ENCODE results near the gene KCNJ16.

Gene KCNJ16

DNA sequence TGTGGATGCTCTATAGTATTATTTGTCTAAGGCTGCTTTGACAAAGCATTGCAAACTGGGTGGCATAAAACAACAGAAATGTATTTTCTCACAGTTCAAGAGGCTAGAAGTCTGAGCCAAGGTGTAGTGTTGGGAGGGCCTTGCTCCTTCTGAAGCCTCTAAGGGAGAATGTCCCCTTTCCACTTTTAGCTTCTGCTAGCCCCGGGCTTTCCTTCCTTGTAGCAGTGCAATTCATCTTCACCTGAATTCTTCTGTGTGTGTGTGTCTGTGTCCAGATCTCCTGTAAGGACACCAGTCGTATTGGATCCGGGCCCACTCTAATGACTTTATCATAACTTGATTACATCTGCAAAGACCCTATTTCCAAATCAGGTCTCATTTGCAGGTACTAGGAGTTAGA, 18.1 kb downstream of the KCNJ16 start:
- Histone ChIP-seq H3K4me3 (ENCODE audit: insufficient read depth, low read depth, low read length, poor library complexity, severe bottlenecking) (no peak overlapping the region), H3K4me1 (ENCODE audit: control insufficient read depth, insufficient read depth, low read length, poor library complexity, severe bottlenecking) (no peaks in the 10 kb centered on the region), H3K36me3 (ENCODE audit: control insufficient read depth, insufficient read depth, low read length) (no peaks in the 10 kb centered on the region), H3K27ac (ENCODE audit: insufficient read depth, low read length, poor library complexity, severe bottlenecking) (no peak overlapping the region), H3K9me3 (ENCODE audit: control insufficient read depth, low read length) (no peaks in the 10 kb centered on the region), H3K27me3 (replicated peaks; ENCODE audit: control insufficient read depth, insufficient read depth, low read length, poor library complexity, severe bottlenecking) (no peaks in the 10 kb centered on the region)
- no peak for DNase-seq

DNA sequence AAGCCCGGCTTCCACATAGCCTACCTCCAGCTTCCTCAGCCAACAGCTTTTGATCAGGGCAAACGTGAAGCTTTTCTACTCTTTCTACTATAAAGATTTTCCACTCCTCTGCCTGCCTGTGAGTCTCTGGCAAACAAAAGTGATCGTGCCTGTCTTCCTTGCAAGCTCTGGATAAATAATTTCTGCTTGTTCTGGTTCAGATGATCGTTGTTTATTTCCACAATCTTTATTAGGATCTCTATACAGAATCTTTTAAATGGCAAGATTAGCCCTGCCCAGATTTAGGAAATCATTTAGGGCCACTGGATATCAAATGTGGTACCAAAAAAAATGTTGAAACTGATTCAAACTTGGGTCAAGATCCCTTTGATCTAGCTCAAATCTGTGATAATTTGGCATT, 20.4 kb downstream of the KCNJ16 start:
- H3K27me3 ChIP-seq (replicated peaks; ENCODE audit: control insufficient read depth, insufficient read depth, low read length, poor library complexity, severe bottlenecking): no peaks in the 10 kb centered on the region
- no peak overlapping the region for H3K27ac ChIP-seq (ENCODE audit: insufficient read depth, low read length, poor library complexity, severe bottlenecking)
- no peaks in the 10 kb centered on the region for H3K4me1 ChIP-seq (ENCODE audit: control insufficient read depth, insufficient read depth, low read length, poor library complexity, severe bottlenecking)
- DNase-seq: no peak
- H3K4me3 ChIP-seq (ENCODE audit: insufficient read depth, low read depth, low read length, poor library complexity, severe bottlenecking): no peak overlapping the region
- H3K36me3 ChIP-seq (ENCODE audit: control insufficient read depth, insufficient read depth, low read length): no peaks in the 10 kb centered on the region
- H3K9me3 ChIP-seq (ENCODE audit: control insufficient read depth, low read length): no peaks in the 10 kb centered on the region

DNA sequence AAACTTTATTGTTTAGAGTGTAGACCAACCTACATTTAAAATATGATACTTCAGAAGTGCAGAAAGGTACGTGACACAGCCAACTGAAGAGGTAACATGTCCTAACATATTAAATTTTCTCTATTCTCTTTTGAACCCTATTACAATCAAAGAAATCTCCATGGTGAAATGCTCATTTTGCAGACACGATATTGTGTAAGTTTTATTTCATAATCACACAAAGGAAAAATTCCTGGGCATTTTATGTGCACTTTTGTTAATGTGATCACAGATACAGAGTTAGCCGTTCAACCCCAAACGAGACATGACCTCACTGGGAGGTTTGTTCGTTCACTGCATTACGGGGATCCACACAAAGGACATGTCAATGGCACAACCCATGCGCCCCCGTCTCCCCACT, 21.8 kb downstream of the KCNJ16 start:
- Histone ChIP-seq H3K9me3 (ENCODE audit: control insufficient read depth, low read length) (no peaks in the 10 kb centered on the region), H3K27me3 (replicated peaks; ENCODE audit: control insufficient read depth, insufficient read depth, low read length, poor library complexity, severe bottlenecking) (no peaks in the 10 kb centered on the region), H3K4me3 (ENCODE audit: insufficient read depth, low read depth, low read length, poor library complexity, severe bottlenecking) (no peak overlapping the region), H3K4me1 (ENCODE audit: control insufficient read depth, insufficient read depth, low read length, poor library complexity, severe bottlenecking) (no peaks in the 10 kb centered on the region), H3K36me3 (ENCODE audit: control insufficient read depth, insufficient read depth, low read length) (no peaks in the 10 kb centered on the region), H3K27ac (ENCODE audit: insufficient read depth, low read length, poor library complexity, severe bottlenecking) (no peak overlapping the region)
- no peak for DNase-seq

DNA sequence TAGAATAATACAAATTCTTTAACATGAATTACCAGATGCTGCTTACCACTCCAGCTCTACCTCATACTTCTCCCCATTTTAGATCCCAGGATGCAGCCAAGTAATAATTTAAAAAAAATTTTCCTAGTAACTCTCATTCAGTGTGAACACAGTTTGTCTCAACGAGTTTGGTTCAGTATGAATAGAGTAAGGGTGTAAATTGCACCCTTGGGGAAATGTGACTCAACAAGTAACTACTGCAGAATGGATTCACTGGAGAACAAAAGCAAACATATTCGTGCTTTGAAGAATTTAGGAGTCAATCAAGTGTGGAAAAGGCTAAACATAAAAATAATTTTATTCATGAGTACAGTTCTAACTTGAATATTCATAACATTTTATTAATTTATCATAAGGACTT, 23.0 kb downstream of the KCNJ16 start:
- H3K27me3 ChIP-seq (replicated peaks; ENCODE audit: control insufficient read depth, insufficient read depth, low read length, poor library complexity, severe bottlenecking): no peaks in the 10 kb centered on the region
- no peaks in the 10 kb centered on the region for H3K36me3 ChIP-seq (ENCODE audit: control insufficient read depth, insufficient read depth, low read length)
- H3K4me1 ChIP-seq (ENCODE audit: control insufficient read depth, insufficient read depth, low read length, poor library complexity, severe bottlenecking): no peaks in the 10 kb centered on the region
- H3K9me3 ChIP-seq (ENCODE audit: control insufficient read depth, low read length): no peaks in the 10 kb centered on the region
- H3K27ac ChIP-seq (ENCODE audit: insufficient read depth, low read length, poor library complexity, severe bottlenecking): no peak overlapping the region
- no peak overlapping the region for H3K4me3 ChIP-seq (ENCODE audit: insufficient read depth, low read depth, low read length, poor library complexity, severe bottlenecking)
- DNase-seq: no peak

DNA sequence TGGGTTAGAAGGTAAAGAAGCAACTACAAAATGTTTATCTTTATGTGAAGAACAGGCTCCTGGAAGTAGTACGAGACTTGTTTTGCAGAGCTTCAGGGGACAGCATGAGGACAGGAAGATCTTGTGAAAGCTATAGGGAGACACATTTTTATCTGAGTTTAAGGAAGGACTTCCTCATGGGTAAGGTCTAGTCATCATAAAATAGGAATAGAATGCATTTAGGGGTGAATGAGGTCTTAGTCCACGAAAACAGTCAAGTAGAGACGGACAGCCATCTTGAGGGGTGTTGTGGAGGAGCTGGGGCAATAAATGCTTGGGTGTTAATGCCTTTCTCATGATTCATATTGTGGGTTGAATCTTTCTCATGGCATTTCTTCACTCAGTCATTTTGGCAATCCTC, 24.3 kb downstream of the KCNJ16 start:
- Histone ChIP-seq H3K4me1 (ENCODE audit: control insufficient read depth, insufficient read depth, low read length, poor library complexity, severe bottlenecking) (no peaks in the 10 kb centered on the region), H3K9me3 (ENCODE audit: control insufficient read depth, low read length) (no peaks in the 10 kb centered on the region), H3K36me3 (ENCODE audit: control insufficient read depth, insufficient read depth, low read length) (no peaks in the 10 kb centered on the region), H3K27me3 (replicated peaks; ENCODE audit: control insufficient read depth, insufficient read depth, low read length, poor library complexity, severe bottlenecking) (no peaks in the 10 kb centered on the region), H3K27ac (ENCODE audit: insufficient read depth, low read length, poor library complexity, severe bottlenecking) (no peak overlapping the region), H3K4me3 (ENCODE audit: insufficient read depth, low read depth, low read length, poor library complexity, severe bottlenecking) (no peak overlapping the region)
- DNase-seq: no peak

DNA sequence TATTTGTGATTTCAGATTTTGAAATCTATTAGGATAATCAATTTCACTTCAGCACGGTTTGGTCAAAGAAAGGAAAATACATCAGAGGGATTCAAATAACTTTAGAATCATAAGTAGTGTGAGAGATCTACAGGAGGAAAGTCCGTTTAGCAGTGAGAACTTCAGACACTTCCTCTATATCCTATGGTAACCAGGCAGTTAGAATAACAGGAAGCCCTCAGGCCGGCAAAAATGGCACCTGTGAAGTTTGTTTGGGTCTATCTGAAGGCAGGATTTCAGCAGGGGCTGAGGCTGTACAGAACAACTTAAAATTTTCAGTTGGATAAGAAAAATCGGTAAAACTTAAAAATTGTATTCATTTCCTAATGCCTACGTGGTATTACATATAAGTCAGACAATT, 24.9 kb downstream of the KCNJ16 start:
- H3K9me3 ChIP-seq (ENCODE audit: control insufficient read depth, low read length): no peaks in the 10 kb centered on the region
- H3K27me3 ChIP-seq (replicated peaks; ENCODE audit: control insufficient read depth, insufficient read depth, low read length, poor library complexity, severe bottlenecking): no peaks in the 10 kb centered on the region
- H3K4me3 ChIP-seq (ENCODE audit: insufficient read depth, low read depth, low read length, poor library complexity, severe bottlenecking): no peak overlapping the region
- no peak overlapping the region for H3K27ac ChIP-seq (ENCODE audit: insufficient read depth, low read length, poor library complexity, severe bottlenecking)
- no peaks in the 10 kb centered on the region for H3K36me3 ChIP-seq (ENCODE audit: control insufficient read depth, insufficient read depth, low read length)
- H3K4me1 ChIP-seq (ENCODE audit: control insufficient read depth, insufficient read depth, low read length, poor library complexity, severe bottlenecking): no peaks in the 10 kb centered on the region
- DNase-seq: no peak

DNA sequence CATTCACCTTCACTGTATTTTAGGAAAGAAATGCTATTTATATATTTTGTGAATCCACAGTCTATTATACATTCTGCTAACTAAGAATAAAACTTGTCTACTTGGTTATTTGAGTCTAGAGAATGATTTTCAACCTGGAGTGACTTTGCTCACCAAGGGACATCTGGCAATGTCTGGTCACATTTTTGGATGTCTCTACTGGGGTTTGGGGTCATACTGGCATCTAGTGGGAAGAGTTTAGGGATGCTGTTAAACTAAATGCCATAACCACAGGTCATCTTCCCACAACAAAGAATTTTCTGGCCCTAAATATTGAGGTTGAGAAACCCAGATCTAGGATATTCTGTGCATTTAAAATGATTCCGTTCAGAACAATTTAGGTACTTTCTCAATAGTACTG, 26.0 kb downstream of the KCNJ16 start:
- Histone ChIP-seq H3K9me3 (ENCODE audit: control insufficient read depth, low read length) (no peaks in the 10 kb centered on the region), H3K27ac (ENCODE audit: insufficient read depth, low read length, poor library complexity, severe bottlenecking) (no peak overlapping the region), H3K27me3 (replicated peaks; ENCODE audit: control insufficient read depth, insufficient read depth, low read length, poor library complexity, severe bottlenecking) (no peaks in the 10 kb centered on the region), H3K4me3 (ENCODE audit: insufficient read depth, low read depth, low read length, poor library complexity, severe bottlenecking) (no peak overlapping the region), H3K4me1 (ENCODE audit: control insufficient read depth, insufficient read depth, low read length, poor library complexity, severe bottlenecking) (no peaks in the 10 kb centered on the region), H3K36me3 (ENCODE audit: control insufficient read depth, insufficient read depth, low read length) (no peaks in the 10 kb centered on the region)
- DNase-seq: no peak

DNA sequence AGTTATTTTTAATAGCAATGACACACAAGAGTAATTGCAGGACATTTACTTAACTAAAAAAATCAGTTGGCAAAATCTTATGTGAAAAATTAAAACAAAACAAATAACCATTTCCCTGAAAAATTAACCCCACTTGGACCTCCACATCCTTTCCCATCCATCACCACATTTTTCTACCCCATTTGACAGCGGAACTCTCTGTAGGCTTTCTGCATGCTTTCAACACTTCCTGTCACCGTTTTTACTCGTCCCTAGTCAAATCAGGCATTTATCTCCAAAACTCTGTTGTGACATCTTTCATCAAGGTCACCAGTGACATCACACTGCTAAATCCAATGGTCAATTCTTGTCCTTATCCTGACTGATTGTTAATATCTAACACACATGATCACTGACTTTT, 27.5 kb downstream of the KCNJ16 start:
- no peak overlapping the region for H3K27ac ChIP-seq (ENCODE audit: insufficient read depth, low read length, poor library complexity, severe bottlenecking)
- DNase-seq: no peak
- H3K27me3 ChIP-seq (replicated peaks; ENCODE audit: control insufficient read depth, insufficient read depth, low read length, poor library complexity, severe bottlenecking): no peaks in the 10 kb centered on the region
- no peak overlapping the region for H3K4me3 ChIP-seq (ENCODE audit: insufficient read depth, low read depth, low read length, poor library complexity, severe bottlenecking)
- H3K36me3 ChIP-seq (ENCODE audit: control insufficient read depth, insufficient read depth, low read length): no peaks in the 10 kb centered on the region
- no peaks in the 10 kb centered on the region for H3K9me3 ChIP-seq (ENCODE audit: control insufficient read depth, low read length)
- H3K4me1 ChIP-seq (ENCODE audit: control insufficient read depth, insufficient read depth, low read length, poor library complexity, severe bottlenecking): no peaks in the 10 kb centered on the region

DNA sequence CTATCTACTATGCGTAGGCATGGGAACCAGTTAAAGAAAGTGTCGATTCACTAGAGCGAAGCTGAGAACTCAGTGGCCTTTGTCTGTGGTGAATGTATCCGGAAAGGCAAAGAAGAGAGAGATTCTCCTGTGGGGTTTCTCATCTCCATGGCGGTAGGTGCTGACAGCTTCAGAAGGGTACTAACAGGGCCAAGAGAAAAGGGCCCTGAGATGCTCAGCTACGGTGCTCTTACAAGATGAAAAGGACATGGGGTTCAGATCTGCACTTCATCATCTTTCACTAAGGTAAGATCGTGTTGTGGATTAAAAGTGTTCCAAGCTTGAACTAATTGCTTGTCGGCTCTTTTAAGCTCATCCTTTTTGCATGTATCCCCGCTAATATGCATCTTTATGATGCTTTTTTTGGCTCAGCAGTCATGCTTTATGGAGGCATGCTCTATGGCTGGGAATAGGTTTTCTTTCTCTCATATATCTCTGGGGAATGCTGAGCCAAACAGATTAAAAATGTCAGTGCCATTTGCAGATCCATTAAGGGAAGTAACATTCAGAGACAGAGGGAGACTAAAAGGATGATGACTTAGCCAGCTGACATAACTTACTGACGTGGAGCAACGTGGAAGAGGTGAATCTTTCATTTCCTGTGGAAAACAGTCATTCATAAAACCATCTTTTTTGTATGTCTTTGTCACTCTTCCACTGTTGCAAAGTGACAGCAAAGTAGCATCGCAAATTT, 29.9 kb downstream of the KCNJ16 start:
- no peaks in the 10 kb centered on the region for H3K27me3 ChIP-seq (replicated peaks; ENCODE audit: control insufficient read depth, insufficient read depth, low read length, poor library complexity, severe bottlenecking)
- no peaks in the 10 kb centered on the region for H3K36me3 ChIP-seq (ENCODE audit: control insufficient read depth, insufficient read depth, low read length)
- no peaks in the 10 kb centered on the region for H3K9me3 ChIP-seq (ENCODE audit: control insufficient read depth, low read length)
- H3K27ac ChIP-seq (ENCODE audit: insufficient read depth, low read length, poor library complexity, severe bottlenecking): no peak overlapping the region
- DNase-seq: no peak
- no peak overlapping the region for H3K4me3 ChIP-seq (ENCODE audit: insufficient read depth, low read depth, low read length, poor library complexity, severe bottlenecking)
- no peaks in the 10 kb centered on the region for H3K4me1 ChIP-seq (ENCODE audit: control insufficient read depth, insufficient read depth, low read length, poor library complexity, severe bottlenecking)

DNA sequence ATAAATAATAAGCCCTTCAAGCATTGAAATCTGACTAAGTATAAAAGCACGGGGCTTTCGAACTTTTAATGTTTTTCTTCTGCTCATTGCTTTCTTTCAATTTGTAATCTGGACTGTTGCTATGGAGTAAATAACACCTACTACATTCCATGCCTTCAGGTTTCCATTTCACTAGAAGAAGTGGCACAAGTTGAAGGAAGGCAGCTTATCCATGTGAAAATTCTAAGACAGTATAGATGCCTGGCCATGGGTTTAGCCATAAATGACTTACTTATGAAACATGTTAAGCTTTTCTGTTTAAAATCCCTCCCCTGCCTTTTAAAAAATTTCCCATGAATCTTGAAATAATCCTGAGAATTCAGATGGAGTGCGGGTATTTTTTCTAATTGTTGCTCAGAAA, 30.6 kb downstream of the KCNJ16 start:
- Histone ChIP-seq H3K27ac (ENCODE audit: insufficient read depth, low read length, poor library complexity, severe bottlenecking) (no peak overlapping the region), H3K9me3 (ENCODE audit: control insufficient read depth, low read length) (no peaks in the 10 kb centered on the region), H3K27me3 (replicated peaks; ENCODE audit: control insufficient read depth, insufficient read depth, low read length, poor library complexity, severe bottlenecking) (no peaks in the 10 kb centered on the region), H3K4me1 (ENCODE audit: control insufficient read depth, insufficient read depth, low read length, poor library complexity, severe bottlenecking) (no peaks in the 10 kb centered on the region), H3K36me3 (ENCODE audit: control insufficient read depth, insufficient read depth, low read length) (no peaks in the 10 kb centered on the region), H3K4me3 (ENCODE audit: insufficient read depth, low read depth, low read length, poor library complexity, severe bottlenecking) (no peak overlapping the region)
- no peak for DNase-seq

All from effector memory CD4-positive, alpha-beta T cell (primary cell).